DOHH2 (cell line): ENCODE measurements around the gene CIAO3.

Experiments used
- H3F3A ChIP-seq: fragments of 200-600 bp; sonication (generic), shearing (Covaris generic); 2 replicates; pipeline ENCODE4 v1.6.0; 2016; ENCODE audit warnings: antibody characterized with exemption, mild to moderate bottlenecking; ENCODE audit not compliant: control insufficient read depth, insufficient read depth
- H3K27ac ChIP-seq: fragments of 200-600 bp; sonication (generic); 2 replicates; pipeline ENCODE4 v1.5.1; 2014; ENCODE audit warnings: low read depth, mild to moderate bottlenecking, low read length, moderate library complexity
- H3K27me3 ChIP-seq: fragments of 200-600 bp; sonication (generic); 2 replicates; pipeline ENCODE4 v1.6.1; 2014; ENCODE audit warnings: mild to moderate bottlenecking, low read length, mixed read lengths; ENCODE audit not compliant: control insufficient read depth
- H3K36me3 ChIP-seq: fragments of 200-600 bp; sonication (generic); 2 replicates; pipeline ENCODE4 v1.6.1; 2014; ENCODE audit warnings: mild to moderate bottlenecking, low read length, moderate library complexity, mixed read lengths; ENCODE audit not compliant: control insufficient read depth
- H3K4me1 ChIP-seq: fragments of 200-600 bp; sonication (generic); 2 replicates; pipeline ENCODE4 v1.6.1; 2014; ENCODE audit warnings: mild to moderate bottlenecking, low read length, mixed read lengths; ENCODE audit not compliant: control insufficient read depth
- H3K4me2 ChIP-seq: fragments of 200-600 bp; sonication (generic); 2 replicates; pipeline ENCODE4 v1.6.0; 2014; ENCODE audit warnings: mild to moderate bottlenecking, low read length, moderate library complexity
- H3K4me3 ChIP-seq: fragments of 200-600 bp; sonication (generic); 2 replicates; pipeline ENCODE4 v1.5.1; 2014; ENCODE audit warnings: mild to moderate bottlenecking, low read length, mixed read lengths
- H3K79me2 ChIP-seq: fragments of 200-600 bp; sonication (generic); 2 replicates; pipeline ENCODE4 v1.6.1; 2014; ENCODE audit warnings: mild to moderate bottlenecking, low read length, mixed read lengths; ENCODE audit not compliant: control insufficient read depth
- H3K9me2 ChIP-seq: fragments of 200-600 bp; sonication (generic); replicated peaks from 2 replicates; pipeline ENCODE4 v1.6.1; 2014; ENCODE audit warnings: mild to moderate bottlenecking, low read length, mixed read lengths; ENCODE audit not compliant: control insufficient read depth
- H3K9me3 ChIP-seq: fragments of 200-600 bp; sonication (generic); 2 replicates; pipeline ENCODE4 v1.6.1; 2014; ENCODE audit warnings: antibody characterized with exemption, low read length, mixed read lengths; ENCODE audit not compliant: control insufficient read depth, insufficient read depth
- H4K20me1 ChIP-seq: fragments of 200-600 bp; sonication (generic); 2 replicates; pipeline ENCODE4 v1.6.0; 2014; ENCODE audit warnings: low read depth, mild to moderate bottlenecking, antibody characterized with exemption, low read length, moderate library complexity; ENCODE audit not compliant: control insufficient read depth, insufficient read depth
- CTCF ChIP-seq: fragments of 200-600 bp; sonication (generic); IDR thresholded peaks from one replicate; pipeline ENCODE4 v1.5.1; 2014; ENCODE audit warnings: antibody characterized with exemption, mild to moderate bottlenecking, low read depth, low read length; ENCODE audit not compliant: poor library complexity, severe bottlenecking
- EZH2phosphoT487 ChIP-seq: fragments of 200-600 bp; sonication (generic); IDR thresholded peaks from 2 replicates; pipeline ENCODE4 v1.6.1; 2017; ENCODE audit warnings: borderline replicate concordance, mild to moderate bottlenecking, antibody characterized with exemption, low read length, moderate library complexity, mixed read lengths

The CIAO3 gene

GRCh38 chr16:728131-728889, 12.5 kb downstream of the CIAO3 start:
- Histone ChIP-seq H3K9me2 (no peaks in the 10 kb centered on the region), H3K36me3 (peaks cover 47% of the 10 kb centered on the region), H3K4me3 (peak overlapping the region; percentile 85), H3F3A (peaks cover 7% of the 10 kb centered on the region; the same call in 1 of the 2 replicates), H4K20me1 (0 out of 2 replicates have a peak, but pooled peaks cover 2% of the 10 kb centered on the region), H3K9me3 (no peaks in the 10 kb centered on the region), H3K27ac (peak overlapping the region; percentile 72), H3K27me3 (no peaks in the 10 kb centered on the region), H3K4me1 (peaks cover 56% of the 10 kb centered on the region), H3K79me2 (no peaks in the 10 kb centered on the region), H3K4me2 (peak overlapping the region; percentile 85)
- TF ChIP-seq EZH2phosphoT487 = no peak
- no peak for TF ChIP-seq CTCF

GRCh38 chr16:727291-727977, 13.4 kb downstream of the CIAO3 start:
- Histone ChIP-seq H3F3A (peaks cover 10% of the 10 kb centered on the region; the same call in 1 of the 2 replicates), H3K4me2 (peak overlapping the region; percentile 85), H3K9me2 (no peaks in the 10 kb centered on the region), H4K20me1 (0 out of 2 replicates have a peak, but pooled peaks cover 3% of the 10 kb centered on the region), H3K27me3 (no peaks in the 10 kb centered on the region), H3K79me2 (no peaks in the 10 kb centered on the region), H3K4me1 (peaks cover 56% of the 10 kb centered on the region), H3K4me3 (peak overlapping the region; percentile 85), H3K27ac (peak overlapping the region; percentile 72), H3K9me3 (no peaks in the 10 kb centered on the region), H3K36me3 (peaks cover 47% of the 10 kb centered on the region)
- no peak for TF ChIP-seq CTCF

- Histone ChIP-seq H3K4me3 (peak within 1 kb of the TSS; percentile 85), H3K79me2 (peaks cover 6% of the 10 kb centered on the region), H3K27me3 (no peaks in the 10 kb centered on the region), H4K20me1 (0 out of 2 replicates have a peak, but pooled peaks cover 3% of the 10 kb centered on the region), H3K27ac (peak within 1 kb of the TSS; percentile 72), H3K4me1 (peaks cover 56% of the 10 kb centered on the region), H3K4me2 (peak within 1 kb of the TSS; percentile 85), H3K36me3 (peaks cover 46% of the 10 kb centered on the region), H3K9me3 (no peaks in the 10 kb centered on the region), H3F3A (peaks cover 10% of the 10 kb centered on the region; the same call in 1 of the 2 replicates), H3K9me2 (no peaks in the 10 kb centered on the region)
- TF ChIP-seq EZH2phosphoT487 = no peak
- TF ChIP-seq CTCF = no peak
Measured at GRCh38 chr16:726438-727290, 14.1 kb downstream of the CIAO3 start, which contains the start of the genes CCDC78 and HAGHL. Gene CCDC78, minus strand, starts transcription at chr16:726443. Its CDS starts 76 bp downstream, at chr16:726367. Gene HAGHL, plus strand, starts transcription at chr16:727106. Its CDS starts 404 bp downstream, at chr16:727510.
